Esophagus muscularis mucosa (tissue), 4 donors: ENCODE data around the gene ZFPM1. TPM values are rescaled to one million over a fixed set of nuclear protein-coding genes. Genes with fewer than 3 reads are reported as not detected.

Experiments
- DNase-seq: peaks from one replicate; pipeline ENCODE4 v3.0.0-alpha.2; 2017; ENCODE audit errors: extremely low spot score
- H3K27ac ChIP-seq, 4 donors: fragments of 200-600 bp; sonication (generic); replicated peaks in 1 of 4; 1 replicate in 3 of 4; 2 replicates in 1 of 4; pipeline ENCODE4 v1.5.1; 2016 to 2019; ENCODE audit warnings: mild to moderate bottlenecking in 1 of 4
- H3K27me3 ChIP-seq, 4 donors: fragments of 200-600 bp; sonication (generic); one replicate each; pipeline versions ENCODE4 v1.5.1 to v1.6.0; 2016 to 2019
- H3K36me3 ChIP-seq, 4 donors: fragments of 200-600 bp; sonication (generic); one replicate each; pipeline ENCODE4 v1.5.1; 2016 to 2019
- H3K4me1 ChIP-seq, 4 donors: fragments of 200-600 bp; sonication (generic); one replicate each; pipeline ENCODE4 v1.5.1; 2016 to 2019
- H3K4me3 ChIP-seq, 4 donors: fragments of 200-600 bp; sonication (generic); 1 replicate in 2 of 4; 2 replicates in 2 of 4; pipeline ENCODE4 v1.5.1; 2016 to 2019; ENCODE audit warnings: mild to moderate bottlenecking in 4 of 4, moderate library complexity in 1 of 4
- H3K9me3 ChIP-seq, 4 donors: fragments of 200-600 bp; sonication (generic); 1 replicate in 3 of 4; 2 replicates in 1 of 4; pipeline ENCODE4 v1.5.1; 2016 to 2019
- EP300 ChIP-seq: sonication (generic); formaldehyde crosslinking; IDR thresholded peaks from one replicate; pipeline ENCODE4 v1.6.1; 2017; ENCODE audit warnings: antibody characterized with exemption
- POLR2A ChIP-seq: fragments of 450-650 bp; IDR thresholded peaks from one replicate; pipeline ENCODE4 v1.6.1; 2017; ENCODE audit warnings: antibody characterized with exemption, moderate library complexity, mild to moderate bottlenecking, low read depth
- POLR2AphosphoS5 ChIP-seq, 2 donors: sonication (generic); formaldehyde crosslinking; IDR thresholded peaks; one replicate each; pipeline ENCODE4 v1.6.1; 2017; ENCODE audit warnings: antibody characterized with exemption in 2 of 2
- WGBS: methylation state at CpG from one replicate; pipeline ENCODE4 v1.1.5; 2018; 5-methylcytosine and 5-hydroxymethylcytosine counted together
- intact Hi-C: fragments of 100-400 bp; cut with DNase I; formaldehyde crosslinking; loops from one replicate; pipeline ENCODE4 v1.15.1; 2023
- total RNA-seq, 4 donors: library from RNA; depleted of rRNA; stranded (reverse); fragments of >200 nt; gene quantifications; one replicate each; pipeline versions ENCODE4 v1.1.0 to v1.2.1, GENCODE V29; 2016
- TF ChIP-seq, protein P1 (sequence below), 3 experiments: fragments of 200-600 bp in 2 of 3; fragments of 450-650 bp in 1 of 3; sonication (generic) in 2 of 3; IDR thresholded peaks; one replicate each; pipeline ENCODE4 v1.5.1; 2017 to 2019; ENCODE audit warnings: antibody characterized with exemption in 3 of 3, mild to moderate bottlenecking in 2 of 3, moderate library complexity in 1 of 3

ZFPM1 gene
- total RNA-seq, 4 donors from 2014 or later, result 0.42 to 1.4 (median 1.0) TPM

DNA sequence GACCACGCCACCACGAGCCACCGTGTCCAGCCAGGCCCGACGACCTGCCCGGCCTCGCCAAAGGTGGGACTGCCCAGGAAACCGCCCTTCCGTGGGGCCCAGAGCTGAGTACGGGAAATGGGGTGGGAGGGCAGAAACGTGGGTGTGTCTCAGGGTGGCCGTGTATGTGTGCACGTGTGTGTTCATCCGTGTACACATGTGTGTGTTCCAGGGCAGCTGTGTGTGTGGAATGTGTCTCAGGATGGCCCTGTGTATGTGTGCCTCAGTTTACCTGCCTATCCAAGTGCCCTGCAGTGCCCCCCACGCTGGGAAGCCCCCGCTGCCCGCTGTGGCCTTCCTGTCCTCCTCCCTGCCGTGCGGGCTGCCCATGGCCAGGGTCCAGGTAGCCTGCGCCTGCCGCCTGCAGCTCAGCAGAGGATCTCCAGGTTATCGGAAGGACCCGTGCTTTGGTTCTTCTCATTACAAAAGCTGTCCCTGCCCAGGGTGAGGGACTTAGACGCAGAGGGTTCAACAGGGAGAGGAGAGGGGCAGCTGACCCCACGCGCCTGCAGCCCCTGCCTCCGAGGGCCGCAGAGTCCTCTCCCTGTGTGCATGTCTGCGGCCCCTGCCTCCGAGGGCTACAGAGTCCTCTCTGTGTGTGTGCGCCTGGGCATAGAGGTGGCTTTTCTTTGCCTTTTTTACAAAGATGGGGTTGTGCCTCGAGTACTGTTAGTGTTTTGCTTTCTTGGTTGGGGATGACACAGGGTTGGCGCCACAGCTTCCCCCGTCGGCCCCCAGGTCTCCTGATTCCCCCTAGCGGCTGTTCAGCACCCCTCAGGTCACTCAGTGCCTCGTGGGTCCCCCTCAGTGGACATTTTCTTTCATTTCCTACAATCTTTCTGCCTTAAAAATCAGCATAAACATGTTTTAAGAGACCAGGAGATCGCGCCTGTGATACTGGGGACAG lies 46.7 kb upstream of the ZFPM1 start:
- H3K36me3 ChIP-seq, result no peaks in the 10 kb centered on the region
- peaks cover 0 to 9% (median 8%) of the 10 kb centered on the region in 4 donors for H3K4me1 ChIP-seq
- WGBS, result 82% methylated on average over 31 of the region's 39 CpGs
- DNase-seq, result no peak
- H3K9me3 ChIP-seq, result no peaks in the 10 kb centered on the region
- no peak overlapping the region for H3K27ac ChIP-seq
- peak overlapping the region in 3 of 4 donors; percentile 10 to 36 (median 13) for H3K4me3 ChIP-seq
- H3K27me3 ChIP-seq, result no peaks in the 10 kb centered on the region
- intact Hi-C loops, result no loop called here
- TF ChIP-seq POLR2A (no peak), EP300 (no peak), POLR2AphosphoS5 (IDR thresholded peaks at IDR 0.05) (no peak)
- TF ChIP-seq, protein P1, sequence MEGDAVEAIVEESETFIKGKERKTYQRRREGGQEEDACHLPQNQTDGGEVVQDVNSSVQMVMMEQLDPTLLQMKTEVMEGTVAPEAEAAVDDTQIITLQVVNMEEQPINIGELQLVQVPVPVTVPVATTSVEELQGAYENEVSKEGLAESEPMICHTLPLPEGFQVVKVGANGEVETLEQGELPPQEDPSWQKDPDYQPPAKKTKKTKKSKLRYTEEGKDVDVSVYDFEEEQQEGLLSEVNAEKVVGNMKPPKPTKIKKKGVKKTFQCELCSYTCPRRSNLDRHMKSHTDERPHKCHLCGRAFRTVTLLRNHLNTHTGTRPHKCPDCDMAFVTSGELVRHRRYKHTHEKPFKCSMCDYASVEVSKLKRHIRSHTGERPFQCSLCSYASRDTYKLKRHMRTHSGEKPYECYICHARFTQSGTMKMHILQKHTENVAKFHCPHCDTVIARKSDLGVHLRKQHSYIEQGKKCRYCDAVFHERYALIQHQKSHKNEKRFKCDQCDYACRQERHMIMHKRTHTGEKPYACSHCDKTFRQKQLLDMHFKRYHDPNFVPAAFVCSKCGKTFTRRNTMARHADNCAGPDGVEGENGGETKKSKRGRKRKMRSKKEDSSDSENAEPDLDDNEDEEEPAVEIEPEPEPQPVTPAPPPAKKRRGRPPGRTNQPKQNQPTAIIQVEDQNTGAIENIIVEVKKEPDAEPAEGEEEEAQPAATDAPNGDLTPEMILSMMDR (IDR thresholded peaks at IDR 0.05), result no peak

DNA sequence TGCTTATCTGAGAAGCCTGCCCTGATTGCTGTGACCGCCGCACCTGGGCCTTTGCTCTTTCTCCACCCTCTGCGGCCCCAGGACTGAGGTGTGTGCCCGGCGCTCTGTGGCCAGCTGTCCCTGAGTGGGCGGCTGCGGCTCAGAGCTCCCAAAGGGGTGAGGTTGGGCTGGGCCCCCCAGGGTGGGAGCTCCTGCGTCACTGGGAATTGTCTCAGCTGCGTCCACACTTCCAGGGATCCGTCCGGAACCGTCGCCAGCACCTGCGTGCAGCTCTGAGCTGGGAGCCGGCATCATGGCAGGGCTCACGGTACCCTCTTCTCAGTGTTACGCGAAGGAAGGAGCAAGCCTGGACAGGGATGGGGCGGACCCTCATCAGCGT lies 46.0 kb upstream of the ZFPM1 start:
- no peak overlapping the region for H3K27ac ChIP-seq
- WGBS, result 92% methylated on average over 20 of the region's 20 CpGs
- TF ChIP-seq POLR2AphosphoS5 (IDR thresholded peaks at IDR 0.05) (no peak), POLR2A (no peak), EP300 (no peak)
- TF ChIP-seq, protein P1 (IDR thresholded peaks at IDR 0.05), result no peak

DNA sequence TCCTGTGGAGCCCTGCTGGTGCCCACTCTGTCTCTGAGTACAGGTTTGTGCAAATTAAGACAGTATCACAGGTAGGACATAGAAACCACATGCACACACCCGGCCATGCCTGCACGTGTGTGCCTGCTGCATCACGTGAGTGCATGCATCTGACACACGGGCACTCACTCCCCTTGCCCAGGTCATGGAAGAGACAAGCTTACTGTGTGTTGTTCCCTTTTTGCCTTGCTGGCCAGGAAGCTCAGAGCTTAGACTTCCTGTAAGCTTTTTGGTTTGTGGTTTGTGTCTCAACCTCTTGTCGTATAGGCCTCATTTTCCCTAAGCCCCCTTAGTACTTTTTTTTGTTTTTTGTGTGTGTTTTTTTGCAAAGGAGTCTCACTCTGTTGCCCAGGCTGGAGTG lies 45.3 kb upstream of the ZFPM1 start:
- 78% methylated on average over 5 of the region's 5 CpGs for WGBS
- TF ChIP-seq POLR2A, result no peak
- TF ChIP-seq EP300, result no peak
- TF ChIP-seq, protein P1 (IDR thresholded peaks at IDR 0.05), result no peak
- TF ChIP-seq POLR2AphosphoS5 (IDR thresholded peaks at IDR 0.05), result no peak
- intact Hi-C loops, result no loop called here
- no peak for DNase-seq
- no peak overlapping the region for H3K4me3 ChIP-seq
- no peaks in the 10 kb centered on the region for H3K9me3 ChIP-seq
- H3K4me1 ChIP-seq, result peaks cover 0 to 9% (median 8%) of the 10 kb centered on the region in 4 donors
- no peak overlapping the region for H3K27ac ChIP-seq
- H3K36me3 ChIP-seq, result no peaks in the 10 kb centered on the region
- no peaks in the 10 kb centered on the region for H3K27me3 ChIP-seq

More for the DNA sequence above, 46.0 kb upstream of the ZFPM1 start:
- Histone ChIP-seq H3K27me3 (no peaks in the 10 kb centered on the region), H3K9me3 (no peaks in the 10 kb centered on the region), H3K4me1 (peaks cover 0 to 9% (median 8%) of the 10 kb centered on the region in 4 donors), H3K4me3 (no peak overlapping the region), H3K36me3 (no peaks in the 10 kb centered on the region)
- DNase-seq, result no peak
- intact Hi-C loops, result no loop called here

DNA sequence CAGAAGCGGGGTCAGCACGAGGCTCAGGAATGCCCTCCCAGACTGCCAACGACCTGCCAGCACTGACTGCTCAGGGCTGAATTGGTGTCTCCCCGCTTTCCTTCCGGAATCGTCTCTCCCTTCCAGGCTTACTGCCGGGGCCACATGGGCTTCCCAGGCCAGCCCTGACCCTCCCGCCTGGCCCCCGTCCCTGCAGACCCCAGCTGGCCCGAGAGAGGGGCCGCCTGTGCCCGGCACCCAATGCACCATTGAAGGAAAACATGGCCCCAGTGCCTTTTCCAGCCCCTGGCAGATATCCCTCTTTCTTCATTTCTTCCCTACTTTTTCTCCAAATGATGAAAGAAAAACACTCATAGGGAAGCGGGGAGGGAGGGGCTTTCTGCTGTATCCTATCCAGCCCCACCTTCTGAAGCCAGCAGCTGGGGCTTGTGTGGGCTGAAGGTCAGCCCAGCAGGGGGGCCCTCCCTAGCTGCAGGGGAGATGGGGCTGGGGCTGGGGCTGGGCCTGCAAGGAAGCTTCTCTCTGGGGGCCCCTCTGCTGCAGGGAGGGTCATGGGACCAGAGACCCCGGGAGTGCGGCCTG lies 44.4 kb upstream of the ZFPM1 start:
- Histone ChIP-seq H3K36me3 (no peaks in the 10 kb centered on the region), H3K4me3 (no peak overlapping the region), H3K4me1 (peaks cover 0 to 9% (median 8%) of the 10 kb centered on the region in 4 donors), H3K27me3 (no peaks in the 10 kb centered on the region), H3K27ac (no peak overlapping the region), H3K9me3 (no peaks in the 10 kb centered on the region)
- intact Hi-C loops, result no loop called here
- WGBS, result 83% methylated on average over 13 of the region's 15 CpGs
- no peak for DNase-seq
- TF ChIP-seq, protein P1 (IDR thresholded peaks at IDR 0.05), result no peak
- TF ChIP-seq POLR2AphosphoS5 (IDR thresholded peaks at IDR 0.05), result no peak
- no peak for TF ChIP-seq EP300
- TF ChIP-seq POLR2A, result no peak
